Suppressor macrophage (primary cell): ENCODE data around the gene CCDC51.

Experiments used
- DNase-seq, 4 experiments: peaks; one replicate each; pipeline ENCODE4 v3.0.0-alpha.2; 2020 to 2022

The CCDC51 gene

DNA sequence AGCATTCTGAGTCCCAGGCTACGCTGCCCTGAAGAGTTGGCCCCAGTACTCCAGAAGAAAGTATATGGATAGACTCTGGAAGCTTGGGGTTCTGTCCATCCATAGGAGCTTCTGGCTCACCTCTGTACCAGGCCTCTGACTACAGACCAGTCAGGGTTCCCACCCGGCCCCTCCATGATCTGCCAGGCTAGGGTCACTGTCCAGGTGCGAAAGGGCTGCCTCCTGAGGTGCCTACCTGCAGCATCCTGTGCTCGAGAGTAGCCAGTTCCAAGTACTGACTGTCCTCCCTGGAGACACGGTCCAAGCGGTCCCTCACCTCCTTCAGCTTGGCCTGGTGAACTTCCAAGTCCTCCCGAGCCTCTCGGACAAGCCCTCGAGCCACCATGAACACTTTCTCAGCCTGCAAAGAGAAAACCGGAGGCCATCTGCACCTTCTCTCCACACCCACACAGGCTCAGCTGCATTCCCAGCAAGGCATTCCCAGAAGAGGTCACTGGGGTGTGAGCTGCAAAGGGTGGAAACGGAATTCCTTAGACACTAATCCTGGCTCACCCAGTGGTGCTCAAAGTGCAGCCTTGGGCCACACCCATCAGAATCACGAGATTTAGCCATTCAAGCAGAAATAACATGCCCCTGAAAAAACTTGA, 6.3 kb downstream of the CCDC51 start:
- no peak for DNase-seq

DNA sequence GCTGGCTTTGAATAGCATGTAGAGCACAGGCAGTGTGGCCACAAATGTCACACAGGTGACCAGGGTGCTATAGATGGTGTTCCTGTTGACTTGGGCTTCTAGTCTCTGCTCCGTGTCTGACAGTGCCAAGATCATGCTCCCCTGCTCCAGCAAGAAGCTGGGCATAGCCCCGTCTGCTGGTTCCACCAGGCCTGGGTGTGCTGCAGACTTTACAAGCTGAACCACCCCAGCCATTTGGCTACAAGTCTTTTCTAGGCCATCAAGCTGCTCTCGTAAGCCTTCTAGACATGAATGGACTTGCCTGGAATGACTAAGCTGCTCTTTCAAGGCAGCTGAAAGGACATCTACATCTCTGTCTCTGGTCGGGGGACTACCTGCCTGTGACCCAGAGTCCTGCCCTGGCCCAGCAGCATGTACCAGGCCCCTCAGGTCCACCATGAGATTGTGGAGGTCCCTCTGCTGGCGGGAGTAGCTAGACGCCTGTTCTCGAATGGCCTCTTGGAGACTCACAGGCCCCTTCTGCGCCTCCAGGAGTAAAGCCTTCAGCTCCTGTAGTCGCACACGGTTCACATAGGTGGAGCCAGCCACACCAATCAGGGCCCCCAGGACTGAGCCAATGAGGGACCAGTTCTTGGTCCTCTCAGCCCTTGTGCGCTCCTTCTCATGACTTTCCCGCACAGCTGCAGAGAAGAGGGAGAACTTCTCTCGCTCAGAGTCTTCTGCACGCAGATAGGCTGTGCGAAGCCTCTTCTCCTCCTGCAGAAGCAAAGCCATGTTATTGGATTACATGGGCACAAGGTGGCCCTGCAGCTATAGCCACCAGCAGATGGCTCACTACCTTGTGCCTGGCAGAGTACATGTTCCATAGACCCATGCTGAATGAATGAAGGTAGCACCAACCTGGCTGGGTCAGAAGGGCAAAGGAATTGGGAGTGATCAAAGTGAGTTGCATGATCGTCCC, 7.2 kb downstream of the CCDC51 start:
- no peak for DNase-seq

DNA sequence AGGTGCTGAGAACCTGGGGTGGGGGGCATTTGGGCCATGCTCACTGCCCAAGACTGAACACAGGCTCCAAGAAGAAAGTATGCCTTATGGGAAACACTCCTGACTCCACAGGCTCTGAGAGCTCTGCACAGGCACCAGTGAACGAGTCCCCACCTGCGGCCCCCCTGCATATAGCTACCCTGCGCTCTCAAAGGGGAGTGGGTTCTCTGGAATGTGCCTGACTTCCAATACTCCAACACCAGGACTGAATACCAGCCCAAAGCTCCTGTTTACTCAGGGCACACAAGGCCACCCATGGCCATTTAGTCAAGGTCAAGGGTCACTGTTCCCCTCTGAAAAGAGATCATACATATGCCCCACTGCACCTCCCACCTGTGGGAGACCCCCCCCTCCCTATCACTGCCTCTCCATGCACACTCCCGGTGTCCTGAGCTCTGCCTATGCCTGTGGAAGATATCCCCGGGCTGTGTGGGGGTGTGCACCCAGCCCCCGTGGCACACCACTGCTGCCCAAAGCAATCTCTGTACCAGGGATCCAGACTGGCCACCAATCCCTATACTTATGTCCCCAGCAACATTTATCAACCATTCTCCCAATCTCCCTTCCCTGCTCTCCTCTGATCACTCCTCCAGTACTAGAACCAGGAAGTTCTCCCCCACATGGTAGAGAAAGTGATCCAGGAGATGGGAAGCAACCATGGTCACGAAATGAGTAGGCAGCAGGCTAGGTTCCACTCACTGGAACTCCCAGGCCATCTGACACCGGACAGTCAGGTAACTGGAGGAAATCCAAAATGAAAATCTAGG, 8.5 kb downstream of the CCDC51 start:
- DNase-seq = no peak

DNA sequence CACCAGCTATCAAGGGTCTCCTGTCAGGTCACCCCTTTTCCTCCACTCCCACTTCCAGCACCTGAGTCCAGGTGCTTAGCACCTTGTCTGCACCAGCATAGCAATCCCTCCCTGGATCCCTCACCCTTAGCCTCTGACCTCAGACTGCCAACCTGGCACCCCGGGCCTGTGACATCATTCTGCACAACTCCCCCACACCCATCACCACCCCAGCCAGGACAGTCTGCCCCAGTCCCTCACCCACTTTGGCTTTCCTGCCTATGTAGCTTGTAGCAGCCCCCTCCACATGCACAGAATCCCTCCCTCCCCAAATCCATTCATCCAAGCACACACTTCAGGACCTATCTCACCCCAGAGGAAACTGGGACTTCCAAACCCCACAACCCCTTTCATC, 9.2 kb downstream of the CCDC51 start:
- DNase-seq = no peak

DNA sequence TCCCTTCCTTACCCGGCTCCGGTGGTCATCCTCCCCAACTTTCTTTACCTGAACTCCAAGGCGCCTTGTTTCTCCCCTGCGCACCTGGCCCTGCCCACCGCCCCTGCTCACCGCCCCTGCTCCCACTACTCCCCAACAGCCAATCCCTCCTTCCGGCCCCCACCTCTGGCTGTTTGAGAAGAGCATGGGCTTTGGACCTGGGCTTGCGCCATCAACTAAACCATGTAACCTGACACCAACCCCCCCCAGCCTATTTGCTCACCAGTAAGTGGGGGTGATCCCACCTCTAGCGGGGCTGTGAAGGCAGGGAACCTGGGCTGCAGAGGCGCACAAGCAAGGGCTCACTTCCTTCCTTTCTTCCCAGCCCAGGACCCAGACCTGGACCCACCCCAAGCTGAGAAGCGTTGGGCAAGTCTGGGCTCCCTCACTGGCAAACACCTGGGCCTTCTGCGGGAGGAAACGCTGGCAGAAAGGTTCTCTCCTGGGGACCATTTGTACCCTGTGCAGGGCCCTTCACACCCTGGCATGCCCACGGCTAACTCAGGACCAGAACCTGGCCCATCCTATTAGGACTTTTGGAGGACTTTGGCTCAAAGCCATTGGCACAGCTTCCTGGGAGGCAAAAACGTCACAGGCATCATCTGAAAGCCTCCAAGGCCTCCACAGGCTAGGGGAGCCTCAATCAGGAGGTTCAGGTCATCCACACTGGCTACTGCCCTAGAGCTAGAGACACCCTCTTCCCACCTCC, 9.8 kb downstream of the CCDC51 start, which contains the start of gene PLXNB1:
TSS of gene PLXNB1 (minus strand) at position 127 of the 748 bp plus-strand sequence. CDS start 5,475 bp downstream, outside the sequence.
- no peak for DNase-seq

DNA sequence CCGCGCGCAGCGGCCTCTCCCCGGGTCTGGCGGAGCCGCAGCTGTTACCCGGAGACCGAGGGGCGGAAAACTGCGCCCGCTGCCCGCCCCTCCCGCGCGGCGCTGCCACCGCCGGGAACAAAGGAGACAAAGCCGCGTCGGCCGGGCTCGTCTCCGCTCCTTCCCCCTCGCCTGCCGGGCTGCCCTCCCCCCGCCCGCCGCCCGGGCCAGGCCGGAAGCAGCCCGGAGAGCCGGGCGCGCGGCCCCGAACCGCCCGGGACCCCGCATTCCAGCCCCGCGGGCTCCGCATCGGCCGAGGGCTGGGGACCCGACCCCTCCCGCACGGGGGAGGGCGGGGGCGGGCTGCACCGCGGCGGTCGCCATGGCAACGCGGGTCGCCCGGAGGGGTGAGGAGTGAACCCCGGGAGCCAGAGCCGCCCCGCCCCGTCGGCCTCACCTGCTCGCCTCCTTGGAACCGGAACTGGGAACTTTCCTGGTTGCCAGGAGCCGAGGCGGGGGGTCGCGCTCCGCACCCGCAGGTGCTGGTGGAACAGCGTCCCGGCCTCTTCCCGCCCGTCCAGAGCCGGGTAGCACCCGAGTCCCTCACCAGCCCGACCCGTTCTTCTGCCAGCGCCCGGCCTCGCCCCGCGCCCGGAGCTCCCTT, 10.5 kb downstream of the CCDC51 start:
- peak; percentile 47 to 74 (median 59) for DNase-seq

DNA sequence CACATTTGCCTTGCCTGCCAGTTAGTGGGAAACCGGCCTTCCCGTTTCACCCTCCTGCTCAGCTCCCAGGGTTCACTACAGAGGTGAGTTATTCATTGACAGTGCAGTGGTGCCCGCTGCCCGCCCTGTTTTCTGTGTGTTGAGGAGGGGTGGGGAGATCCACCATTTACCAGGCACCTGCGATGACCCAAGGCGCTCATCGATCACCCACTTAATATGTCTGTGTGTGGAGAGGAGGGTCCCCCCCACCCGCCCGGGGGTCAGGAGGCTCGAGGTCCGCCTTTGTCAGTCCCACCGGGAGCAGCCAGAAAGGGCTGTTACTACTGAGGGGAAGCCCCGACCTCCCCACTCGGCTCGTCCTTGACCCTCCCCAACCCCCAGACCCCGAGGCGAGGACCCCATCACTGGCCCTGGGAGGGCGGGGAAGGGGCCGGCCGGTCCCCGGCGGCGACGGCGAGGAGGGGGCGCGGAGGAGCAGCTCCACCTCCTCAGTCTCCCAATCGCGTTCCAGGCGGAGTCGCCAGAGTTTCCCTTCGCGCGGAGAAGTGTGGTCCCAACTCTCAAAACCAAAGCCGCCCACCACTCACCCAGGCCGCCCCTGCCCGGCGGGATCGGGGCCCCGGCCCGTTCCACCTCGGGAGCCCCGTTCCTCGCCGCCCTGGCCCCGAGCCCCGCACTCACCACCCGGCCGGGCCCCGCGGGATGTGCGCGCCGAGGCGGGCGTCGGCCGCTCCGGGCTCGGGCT, 11.2 kb downstream of the CCDC51 start:
- DNase-seq = peak in 1 of 4 experiments; percentile 7

DNA sequence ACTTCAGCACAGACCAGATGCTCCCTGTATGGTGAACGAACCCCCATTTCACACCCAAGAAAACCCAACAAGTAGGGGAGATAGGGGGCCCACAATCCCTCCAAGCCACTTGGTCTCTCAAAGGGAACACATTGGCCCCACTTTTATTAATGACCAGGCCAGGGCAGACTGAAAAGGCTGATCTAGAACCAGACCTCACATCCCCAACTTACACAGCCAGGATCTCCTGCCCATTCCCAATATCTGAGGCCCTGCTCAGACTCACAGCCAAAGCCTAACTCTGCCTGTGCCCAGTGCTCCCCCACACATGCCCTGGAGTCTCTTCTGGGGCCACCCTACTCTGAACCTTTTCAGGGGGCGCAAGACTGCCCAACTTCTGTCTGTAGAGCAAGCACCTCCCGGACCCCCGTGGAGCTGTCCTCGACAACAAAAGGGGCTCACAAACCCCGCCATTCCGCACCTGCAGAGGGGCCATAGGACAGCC, 11.8 kb downstream of the CCDC51 start:
- DNase-seq = no peak

DNA sequence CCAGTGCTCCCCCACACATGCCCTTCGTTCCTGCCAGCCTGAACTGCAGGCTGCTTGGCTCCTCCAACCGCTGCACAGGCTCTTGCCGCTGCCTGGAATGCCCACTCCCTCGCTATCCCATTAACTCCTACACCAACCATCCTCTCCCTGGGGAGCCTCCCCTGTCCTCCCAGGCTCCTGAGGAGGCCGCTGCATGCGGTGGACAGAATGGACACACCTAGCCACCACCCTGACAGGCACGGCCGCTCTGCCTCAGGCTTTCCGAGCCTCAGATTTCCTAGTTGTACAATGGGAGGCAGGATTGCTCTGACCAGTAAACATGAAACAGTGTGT, 12.3 kb downstream of the CCDC51 start:
- DNase-seq = no peak

DNA sequence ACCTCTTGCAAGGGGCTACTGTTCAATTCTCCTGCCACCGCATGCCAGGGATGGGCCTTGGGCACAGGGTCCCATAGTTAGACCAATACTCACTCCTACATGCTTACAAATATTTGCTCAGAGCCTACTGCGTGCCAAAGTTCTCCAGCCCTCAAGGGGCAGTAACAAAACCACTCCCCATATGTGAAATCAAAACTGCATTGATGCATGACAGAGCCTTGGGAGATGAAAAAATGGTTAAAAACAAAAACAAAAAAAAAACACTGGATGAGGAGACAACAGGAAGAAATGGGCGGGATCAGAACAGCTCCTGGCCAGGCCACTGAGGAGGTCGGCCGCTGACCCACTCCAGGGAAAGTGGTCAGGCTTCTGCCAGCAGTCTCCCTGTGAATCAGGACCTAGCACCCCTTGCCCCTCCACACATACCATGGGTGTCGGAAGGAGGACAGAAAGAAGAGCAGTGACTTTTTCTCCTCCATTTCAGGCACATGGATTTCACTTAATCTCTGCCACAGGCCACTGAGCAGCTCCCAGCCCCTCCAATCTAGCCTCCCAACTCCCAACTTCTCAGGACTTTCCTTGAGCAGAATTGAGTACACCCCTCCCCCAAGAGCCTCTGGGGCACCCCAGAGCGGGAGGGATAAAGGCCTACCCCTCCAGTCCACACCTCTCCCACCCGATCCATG, 12.8 kb downstream of the CCDC51 start:
- DNase-seq = no peak

DNA sequence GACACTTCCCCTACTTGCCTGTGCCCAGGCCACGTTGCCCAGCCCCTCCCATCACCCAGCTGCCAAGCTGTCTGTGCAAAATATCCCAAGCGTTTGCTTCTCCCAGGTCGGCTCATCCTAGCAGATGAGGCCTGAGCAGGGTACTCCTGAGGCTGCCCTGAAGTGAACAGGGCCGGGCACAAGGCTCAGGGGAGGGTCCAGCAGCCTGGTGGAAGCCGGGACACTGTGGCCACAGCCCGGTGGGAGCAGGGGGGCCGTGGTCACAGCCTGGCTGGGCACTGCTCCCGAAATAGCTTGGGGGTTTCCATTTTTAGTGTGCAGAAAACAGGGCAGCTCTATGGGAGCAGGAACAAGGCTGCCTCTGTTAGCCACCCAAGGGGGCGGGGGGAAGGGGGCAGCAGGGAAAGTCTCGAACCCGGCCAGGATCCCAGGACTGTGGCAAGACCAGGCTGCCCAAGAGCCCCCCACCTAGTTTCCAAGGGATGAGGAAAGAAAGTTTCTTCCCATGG, 13.5 kb downstream of the CCDC51 start:
- DNase-seq = no peak

DNA sequence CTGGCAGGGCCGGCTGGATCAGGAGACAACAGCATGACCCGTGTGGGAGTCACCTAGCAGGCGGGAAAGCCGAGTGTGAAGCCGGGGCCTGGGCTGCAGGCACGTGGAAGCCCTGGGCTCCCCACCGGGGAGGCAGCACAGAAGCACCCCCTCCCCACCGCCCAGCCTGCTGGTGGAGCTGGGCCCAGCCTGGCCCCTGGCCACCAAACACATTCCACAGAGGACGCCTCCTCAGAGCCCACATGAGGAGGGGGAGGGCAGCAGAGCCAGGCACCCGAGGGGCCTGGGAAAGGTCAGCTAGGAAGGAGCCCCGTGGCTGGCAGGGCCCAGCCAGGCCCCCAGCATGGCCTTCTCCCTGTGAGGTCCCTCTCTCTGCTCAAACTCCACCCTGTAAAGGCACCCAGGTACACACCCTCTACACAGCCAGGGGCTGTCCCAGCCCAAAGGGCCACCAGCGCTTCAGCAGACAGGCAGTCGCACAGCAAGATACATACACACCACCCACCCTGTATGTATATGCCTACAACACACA, 14.6 kb downstream of the CCDC51 start:
- DNase-seq = no peak

DNA sequence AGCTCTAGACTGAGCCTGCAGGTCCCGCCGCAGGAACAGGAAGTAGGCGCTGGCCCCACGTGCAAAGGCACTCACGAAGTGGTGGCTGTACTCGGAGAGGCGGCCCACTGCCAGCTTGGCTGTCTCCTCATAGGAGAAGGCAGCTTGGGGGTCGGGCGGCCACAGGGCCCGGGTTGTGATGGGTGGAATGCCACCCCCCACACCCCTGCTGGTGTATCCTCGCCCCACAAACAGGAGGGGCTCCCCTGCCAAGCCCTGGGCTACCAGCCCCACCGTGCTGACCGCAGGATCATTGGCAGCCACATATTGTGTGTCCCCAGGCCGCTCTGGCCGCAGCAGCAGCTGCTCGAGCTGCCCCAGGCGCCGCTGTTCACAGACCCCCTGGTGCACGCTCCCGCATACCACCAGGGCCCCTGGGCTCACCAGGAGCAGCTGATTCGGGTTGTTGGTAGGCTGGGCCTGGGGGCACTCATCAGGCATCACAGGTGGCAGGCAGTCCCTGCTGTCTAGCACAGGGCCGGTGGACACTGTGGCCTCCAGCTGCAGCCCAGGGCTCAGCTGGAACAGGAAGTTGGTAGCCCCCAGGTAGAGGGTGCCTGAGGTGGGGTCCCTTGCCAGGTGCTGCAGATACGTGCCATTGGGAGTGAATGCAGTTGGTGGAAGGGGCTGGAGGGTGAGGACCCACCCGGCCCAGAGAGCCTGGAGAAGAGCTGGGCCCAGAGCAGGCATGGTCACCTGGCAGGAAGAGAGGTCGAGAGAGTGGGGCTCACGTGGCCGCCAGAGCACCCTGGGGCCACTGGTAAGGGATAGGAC, 15.8 kb downstream of the CCDC51 start:
- peak in 2 of 4 experiments; percentile 14 to 30 for DNase-seq

DNA sequence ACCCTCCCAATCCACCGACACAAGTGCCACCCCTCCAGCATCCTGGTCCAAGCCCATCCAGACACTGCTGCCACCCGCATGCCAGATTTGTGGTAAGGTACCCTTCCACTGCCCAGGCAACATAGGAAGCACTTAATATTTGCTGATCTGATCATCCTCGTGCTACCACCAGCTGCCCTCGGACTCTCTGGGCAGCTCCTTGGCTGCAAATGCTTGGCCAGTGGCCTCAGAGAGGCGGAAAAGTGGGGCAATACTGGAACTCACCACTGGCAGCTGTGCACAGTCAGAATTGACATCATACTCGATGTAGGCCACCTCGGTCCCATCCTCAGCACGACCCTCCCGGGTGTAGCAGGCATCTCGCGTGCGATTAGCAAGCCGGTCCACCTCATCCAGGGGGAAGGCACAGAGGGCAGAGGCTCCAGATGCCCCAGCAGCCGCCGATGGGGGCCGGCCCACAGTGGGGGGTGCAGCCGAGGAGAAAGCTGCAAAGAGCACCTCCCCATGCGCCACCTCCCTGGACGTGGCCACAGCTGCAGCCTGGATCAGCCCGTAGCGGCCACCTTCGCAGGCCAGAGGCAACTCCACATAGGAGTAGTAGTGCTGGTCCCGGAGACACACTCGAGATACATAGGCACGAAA, 16.6 kb downstream of the CCDC51 start:
- DNase-seq = no peak

DNA sequence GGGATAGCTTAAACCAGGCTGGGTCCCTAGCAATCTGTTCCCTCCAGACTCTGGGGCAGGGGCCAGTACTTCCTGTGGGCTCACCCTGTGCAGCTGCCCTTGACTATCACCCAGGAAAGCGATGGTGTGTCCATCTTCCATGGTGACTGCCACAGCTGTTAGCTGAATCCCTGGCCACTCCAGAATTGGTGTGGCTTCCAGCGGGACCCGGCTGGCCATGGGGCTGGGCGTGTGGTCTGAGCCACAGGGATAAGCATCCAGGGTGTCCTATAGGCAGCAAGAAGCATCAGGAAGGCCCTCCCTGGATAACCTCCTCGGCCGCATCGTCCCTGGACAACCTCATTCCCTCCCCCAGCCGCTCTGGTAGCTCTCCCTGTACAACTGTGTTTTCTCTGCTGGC, 17.2 kb downstream of the CCDC51 start:
- no peak for DNase-seq

DNA sequence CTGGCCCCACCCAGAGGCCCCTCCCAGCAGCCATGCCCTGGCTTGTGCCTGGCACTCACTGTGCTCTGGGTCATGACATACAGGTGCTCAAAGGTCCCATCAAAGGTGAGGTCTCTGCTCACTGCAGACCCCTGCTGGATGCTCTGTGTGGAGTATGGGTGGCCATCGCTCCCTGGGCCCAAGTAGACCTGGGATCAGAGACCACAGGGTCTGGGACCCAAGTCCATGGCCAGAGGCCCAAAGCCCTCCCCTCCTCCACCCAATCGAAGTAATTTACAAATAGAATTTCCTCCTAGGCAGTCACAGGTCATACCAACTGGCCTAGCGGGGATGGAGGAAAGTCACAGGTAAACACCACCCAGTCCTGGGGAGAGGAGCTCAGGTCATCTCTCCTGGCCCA, 17.6 kb downstream of the CCDC51 start:
- DNase-seq = no peak

DNA sequence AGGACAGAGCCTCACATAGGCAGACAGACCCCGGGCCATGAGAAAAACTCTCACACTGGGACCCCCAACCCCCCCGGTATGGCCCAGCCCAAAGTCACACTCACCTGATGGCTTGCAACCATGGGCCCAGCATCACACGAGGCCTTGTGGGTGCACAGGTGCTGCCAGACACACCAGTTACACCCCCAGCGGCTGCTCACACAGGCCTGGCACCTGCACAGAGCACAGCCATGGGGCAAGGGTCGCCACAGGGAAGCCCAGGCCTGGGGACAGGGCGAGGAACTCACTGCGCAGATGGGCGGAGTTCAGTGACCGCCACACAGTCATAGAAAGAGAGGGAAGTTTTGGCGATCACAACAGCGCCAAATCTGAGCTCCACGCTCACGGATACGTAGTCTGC, 19.4 kb downstream of the CCDC51 start:
- DNase-seq = no peak

DNA sequence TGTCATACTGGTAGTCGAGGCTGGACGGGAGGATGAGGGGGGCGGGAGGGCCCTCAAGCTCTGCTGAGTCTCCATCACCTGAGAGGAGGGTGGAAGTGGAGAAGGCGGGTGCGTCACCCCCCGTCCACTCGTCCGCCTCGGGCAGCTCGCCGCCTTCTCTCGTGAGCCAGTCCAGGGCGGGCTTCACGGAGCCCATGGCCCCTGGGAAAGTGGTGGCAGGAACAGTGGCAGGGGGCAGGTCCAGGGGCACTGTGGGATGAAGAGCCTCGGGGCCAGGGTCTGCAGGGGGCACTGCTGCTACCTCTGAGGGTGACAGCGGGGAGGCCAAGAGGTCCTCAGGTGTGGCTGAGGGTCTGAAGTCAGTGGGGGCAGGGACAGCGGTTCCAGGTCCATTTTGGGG, 20.3 kb downstream of the CCDC51 start:
- no peak for DNase-seq
